Measurements from ENCODE around the gene ZNF143. TPM values are rescaled to one million over a fixed set of nuclear protein-coding genes. Genes with fewer than 3 reads are reported as not detected.

The ZNF143 gene
- total and polyA plus RNA-seq, 2 of the 13 experiments (the other 11 are each of a cell fraction or from before 2014, with no cell fraction given) = 22.4 to 35.6 TPM

DNA sequence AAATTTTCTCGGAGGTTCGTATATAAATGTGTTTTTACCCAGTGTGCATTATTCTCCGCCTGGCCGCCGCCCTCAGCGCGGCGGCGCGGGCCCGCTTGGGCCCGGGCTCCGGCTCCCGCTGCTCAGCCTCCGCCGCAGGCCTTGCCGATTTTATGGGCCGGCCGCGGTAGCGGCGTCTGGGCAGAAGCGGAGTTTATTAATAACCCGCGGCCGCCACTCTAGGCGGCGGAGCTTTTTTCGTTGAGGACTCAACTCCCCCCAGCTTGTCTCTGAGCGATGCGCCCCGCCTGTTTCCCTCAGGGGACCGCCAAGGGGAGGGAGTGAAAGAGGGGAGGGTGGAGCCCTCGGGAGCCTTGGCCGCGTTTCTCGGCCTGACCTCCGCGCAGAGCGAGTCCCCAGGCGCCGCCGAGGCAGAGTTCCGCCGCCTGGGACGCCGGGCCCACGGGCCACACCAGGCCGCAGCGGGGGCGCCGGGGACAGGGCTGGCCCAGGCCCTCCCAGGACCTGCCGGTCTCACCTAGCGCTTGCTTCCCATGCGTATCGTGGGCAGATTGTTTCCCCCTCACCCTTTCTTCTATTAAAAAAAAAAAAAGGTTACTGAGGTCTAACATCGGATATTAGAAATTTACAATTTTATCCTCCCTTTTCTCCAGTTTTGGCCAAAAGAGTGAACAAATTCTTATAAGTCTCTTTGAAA, 399 bp downstream of the ZNF143 start (continued):
- TF ChIP-seq YY1 (IDR thresholded peaks at IDR 0.05; ENCODE audit: insufficient read depth, insufficient replicate concordance, low read depth, low read length) (no peak), EZH2 (conservative IDR thresholded peaks at IDR 0.05; ENCODE audit: low read depth, low read length) (no peak), ZNF629 (CRISPR knock-in tag; conservative IDR thresholded peaks at IDR 0.05) (no peak), NFYB (CRISPR knock-in tag; IDR thresholded peaks at IDR 0.05) (no peak), ZKSCAN8 (CRISPR knock-in tag; IDR thresholded peaks at IDR 0.05; ENCODE audit: borderline replicate concordance) (no peak), ZFYVE20 (CRISPR knock-in tag; IDR thresholded peaks at IDR 0.05; ENCODE audit: borderline replicate concordance, low read depth) (no peak), KDM1A (CRISPR knock-in tag; IDR thresholded peaks at IDR 0.05) (no peak), PCBP2 (optimal IDR thresholded peaks at IDR 0.05; ENCODE audit: low read depth, low read length, poor library complexity, severe bottlenecking) (no peak), SMARCE1 (IDR thresholded peaks at IDR 0.05; ENCODE audit: borderline replicate concordance) (no peak), KAT2B (IDR thresholded peaks at IDR 0.05; ENCODE audit: borderline replicate concordance, low read depth, low read length) (no peak)
- TF ChIP-seq, protein P1, sequence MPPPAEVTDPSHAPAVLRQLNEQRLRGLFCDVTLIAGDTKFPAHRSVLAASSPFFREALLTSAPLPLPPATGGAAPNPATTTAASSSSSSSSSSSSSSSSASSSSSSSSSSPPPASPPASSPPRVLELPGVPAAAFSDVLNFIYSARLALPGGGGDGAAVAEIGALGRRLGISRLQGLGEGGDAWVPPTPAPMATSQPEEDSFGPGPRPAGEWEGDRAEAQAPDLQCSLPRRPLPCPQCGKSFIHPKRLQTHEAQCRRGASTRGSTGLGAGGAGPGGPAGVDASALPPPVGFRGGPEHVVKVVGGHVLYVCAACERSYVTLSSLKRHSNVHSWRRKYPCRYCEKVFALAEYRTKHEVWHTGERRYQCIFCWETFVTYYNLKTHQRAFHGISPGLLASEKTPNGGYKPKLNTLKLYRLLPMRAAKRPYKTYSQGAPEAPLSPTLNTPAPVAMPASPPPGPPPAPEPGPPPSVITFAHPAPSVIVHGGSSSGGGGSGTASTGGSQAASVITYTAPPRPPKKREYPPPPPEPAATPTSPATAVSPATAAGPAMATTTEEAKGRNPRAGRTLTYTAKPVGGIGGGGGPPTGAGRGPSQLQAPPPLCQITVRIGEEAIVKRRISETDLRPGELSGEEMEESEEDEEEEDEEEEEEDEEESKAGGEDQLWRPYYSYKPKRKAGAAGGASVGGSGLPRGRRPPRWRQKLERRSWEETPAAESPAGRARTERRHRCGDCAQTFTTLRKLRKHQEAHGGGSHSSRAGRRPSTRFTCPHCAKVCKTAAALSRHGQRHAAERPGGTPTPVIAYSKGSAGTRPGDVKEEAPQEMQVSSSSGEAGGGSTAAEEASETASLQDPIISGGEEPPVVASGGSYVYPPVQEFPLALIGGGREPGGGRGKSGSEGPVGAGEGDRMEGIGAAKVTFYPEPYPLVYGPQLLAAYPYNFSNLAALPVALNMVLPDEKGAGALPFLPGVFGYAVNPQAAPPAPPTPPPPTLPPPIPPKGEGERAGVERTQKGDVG (CRISPR knock-in tag; IDR thresholded peaks at IDR 0.05; ENCODE audit: borderline replicate concordance) = no peak
- TF ChIP-seq, protein P2, sequence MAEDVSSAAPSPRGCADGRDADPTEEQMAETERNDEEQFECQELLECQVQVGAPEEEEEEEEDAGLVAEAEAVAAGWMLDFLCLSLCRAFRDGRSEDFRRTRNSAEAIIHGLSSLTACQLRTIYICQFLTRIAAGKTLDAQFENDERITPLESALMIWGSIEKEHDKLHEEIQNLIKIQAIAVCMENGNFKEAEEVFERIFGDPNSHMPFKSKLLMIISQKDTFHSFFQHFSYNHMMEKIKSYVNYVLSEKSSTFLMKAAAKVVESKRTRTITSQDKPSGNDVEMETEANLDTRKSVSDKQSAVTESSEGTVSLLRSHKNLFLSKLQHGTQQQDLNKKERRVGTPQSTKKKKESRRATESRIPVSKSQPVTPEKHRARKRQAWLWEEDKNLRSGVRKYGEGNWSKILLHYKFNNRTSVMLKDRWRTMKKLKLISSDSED (CRISPR knock-in tag; IDR thresholded peaks at IDR 0.05) = no peak
- TF ChIP-seq, protein P3, sequence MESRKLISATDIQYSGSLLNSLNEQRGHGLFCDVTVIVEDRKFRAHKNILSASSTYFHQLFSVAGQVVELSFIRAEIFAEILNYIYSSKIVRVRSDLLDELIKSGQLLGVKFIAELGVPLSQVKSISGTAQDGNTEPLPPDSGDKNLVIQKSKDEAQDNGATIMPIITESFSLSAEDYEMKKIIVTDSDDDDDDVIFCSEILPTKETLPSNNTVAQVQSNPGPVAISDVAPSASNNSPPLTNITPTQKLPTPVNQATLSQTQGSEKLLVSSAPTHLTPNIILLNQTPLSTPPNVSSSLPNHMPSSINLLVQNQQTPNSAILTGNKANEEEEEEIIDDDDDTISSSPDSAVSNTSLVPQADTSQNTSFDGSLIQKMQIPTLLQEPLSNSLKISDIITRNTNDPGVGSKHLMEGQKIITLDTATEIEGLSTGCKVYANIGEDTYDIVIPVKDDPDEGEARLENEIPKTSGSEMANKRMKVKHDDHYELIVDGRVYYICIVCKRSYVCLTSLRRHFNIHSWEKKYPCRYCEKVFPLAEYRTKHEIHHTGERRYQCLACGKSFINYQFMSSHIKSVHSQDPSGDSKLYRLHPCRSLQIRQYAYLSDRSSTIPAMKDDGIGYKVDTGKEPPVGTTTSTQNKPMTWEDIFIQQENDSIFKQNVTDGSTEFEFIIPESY (CRISPR knock-in tag; IDR thresholded peaks at IDR 0.05) = no peak
- TF ChIP-seq, protein P4, sequence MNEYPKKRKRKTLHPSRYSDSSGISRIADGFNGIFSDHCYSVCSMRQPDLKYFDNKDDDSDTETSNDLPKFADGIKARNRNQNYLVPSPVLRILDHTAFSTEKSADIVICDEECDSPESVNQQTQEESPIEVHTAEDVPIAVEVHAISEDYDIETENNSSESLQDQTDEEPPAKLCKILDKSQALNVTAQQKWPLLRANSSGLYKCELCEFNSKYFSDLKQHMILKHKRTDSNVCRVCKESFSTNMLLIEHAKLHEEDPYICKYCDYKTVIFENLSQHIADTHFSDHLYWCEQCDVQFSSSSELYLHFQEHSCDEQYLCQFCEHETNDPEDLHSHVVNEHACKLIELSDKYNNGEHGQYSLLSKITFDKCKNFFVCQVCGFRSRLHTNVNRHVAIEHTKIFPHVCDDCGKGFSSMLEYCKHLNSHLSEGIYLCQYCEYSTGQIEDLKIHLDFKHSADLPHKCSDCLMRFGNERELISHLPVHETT (CRISPR knock-in tag; conservative IDR thresholded peaks at IDR 0.05) = no peak
- TF ChIP-seq, protein P5, sequence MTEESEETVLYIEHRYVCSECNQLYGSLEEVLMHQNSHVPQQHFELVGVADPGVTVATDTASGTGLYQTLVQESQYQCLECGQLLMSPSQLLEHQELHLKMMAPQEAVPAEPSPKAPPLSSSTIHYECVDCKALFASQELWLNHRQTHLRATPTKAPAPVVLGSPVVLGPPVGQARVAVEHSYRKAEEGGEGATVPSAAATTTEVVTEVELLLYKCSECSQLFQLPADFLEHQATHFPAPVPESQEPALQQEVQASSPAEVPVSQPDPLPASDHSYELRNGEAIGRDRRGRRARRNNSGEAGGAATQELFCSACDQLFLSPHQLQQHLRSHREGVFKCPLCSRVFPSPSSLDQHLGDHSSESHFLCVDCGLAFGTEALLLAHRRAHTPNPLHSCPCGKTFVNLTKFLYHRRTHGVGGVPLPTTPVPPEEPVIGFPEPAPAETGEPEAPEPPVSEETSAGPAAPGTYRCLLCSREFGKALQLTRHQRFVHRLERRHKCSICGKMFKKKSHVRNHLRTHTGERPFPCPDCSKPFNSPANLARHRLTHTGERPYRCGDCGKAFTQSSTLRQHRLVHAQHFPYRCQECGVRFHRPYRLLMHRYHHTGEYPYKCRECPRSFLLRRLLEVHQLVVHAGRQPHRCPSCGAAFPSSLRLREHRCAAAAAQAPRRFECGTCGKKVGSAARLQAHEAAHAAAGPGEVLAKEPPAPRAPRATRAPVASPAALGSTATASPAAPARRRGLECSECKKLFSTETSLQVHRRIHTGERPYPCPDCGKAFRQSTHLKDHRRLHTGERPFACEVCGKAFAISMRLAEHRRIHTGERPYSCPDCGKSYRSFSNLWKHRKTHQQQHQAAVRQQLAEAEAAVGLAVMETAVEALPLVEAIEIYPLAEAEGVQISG (CRISPR knock-in tag; IDR thresholded peaks at IDR 0.05) = no peak; the same call in 1 of the 2 replicates
- TF ChIP-seq, protein P6, sequence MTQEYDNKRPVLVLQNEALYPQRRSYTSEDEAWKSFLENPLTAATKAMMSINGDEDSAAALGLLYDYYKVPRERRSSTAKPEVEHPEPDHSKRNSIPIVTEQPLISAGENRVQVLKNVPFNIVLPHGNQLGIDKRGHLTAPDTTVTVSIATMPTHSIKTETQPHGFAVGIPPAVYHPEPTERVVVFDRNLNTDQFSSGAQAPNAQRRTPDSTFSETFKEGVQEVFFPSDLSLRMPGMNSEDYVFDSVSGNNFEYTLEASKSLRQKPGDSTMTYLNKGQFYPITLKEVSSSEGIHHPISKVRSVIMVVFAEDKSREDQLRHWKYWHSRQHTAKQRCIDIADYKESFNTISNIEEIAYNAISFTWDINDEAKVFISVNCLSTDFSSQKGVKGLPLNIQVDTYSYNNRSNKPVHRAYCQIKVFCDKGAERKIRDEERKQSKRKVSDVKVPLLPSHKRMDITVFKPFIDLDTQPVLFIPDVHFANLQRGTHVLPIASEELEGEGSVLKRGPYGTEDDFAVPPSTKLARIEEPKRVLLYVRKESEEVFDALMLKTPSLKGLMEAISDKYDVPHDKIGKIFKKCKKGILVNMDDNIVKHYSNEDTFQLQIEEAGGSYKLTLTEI (CRISPR knock-in tag; conservative IDR thresholded peaks at IDR 0.05) = no peak
